SU-DHL-6 (cell line): Measurements from ENCODE around the gene RAB38.

Experiments
- H2AFZ ChIP-seq: fragments of 200-600 bp; sonication (generic); 2 replicates; pipeline ENCODE4 v1.6.1; 2014; ENCODE audit warnings: low read depth, mild to moderate bottlenecking, moderate library complexity, mixed read lengths, antibody characterized with exemption, low read length; ENCODE audit not compliant: severe bottlenecking
- H3F3A ChIP-seq: fragments of 200-600 bp; shearing (Covaris generic); 2 replicates; pipeline ENCODE4 v1.6.0; 2016; ENCODE audit warnings: antibody characterized with exemption, mild to moderate bottlenecking; ENCODE audit not compliant: insufficient read depth
- H3K27ac ChIP-seq: fragments of 200-600 bp; sonication (generic); 2 replicates; pipeline ENCODE4 v1.5.1; 2016; ENCODE audit warnings: low read depth, mild to moderate bottlenecking, low read length, moderate library complexity, mixed read lengths
- H3K27me3 ChIP-seq: fragments of 200-600 bp; sonication (generic), shearing (Covaris generic); 2 replicates; pipeline ENCODE4 v1.6.0; 2014; ENCODE audit warnings: mild to moderate bottlenecking, low read length
- H3K36me3 ChIP-seq: fragments of 200-600 bp; sonication (generic); 2 replicates; pipeline ENCODE4 v1.6.1; 2014; ENCODE audit warnings: mild to moderate bottlenecking, low read length, mixed read lengths
- H3K4me2 ChIP-seq: fragments of 300-600, 200-600 bp; shearing (Covaris generic), sonication (generic); 2 replicates; pipeline ENCODE4 v1.6.0; 2014; ENCODE audit warnings: low read length, low read depth, mild to moderate bottlenecking; ENCODE audit not compliant: poor library complexity, severe bottlenecking
- H3K4me3 ChIP-seq: fragments of 200-600 bp; sonication (generic); 2 replicates; pipeline ENCODE4 v1.5.1; 2014; ENCODE audit warnings: antibody characterized with exemption, low read length, mild to moderate bottlenecking, mixed read lengths; ENCODE audit not compliant: insufficient read depth, poor library complexity, severe bottlenecking
- H3K79me2 ChIP-seq: fragments of 200-600 bp; sonication (generic); 2 replicates; pipeline ENCODE4 v1.6.1; 2014; ENCODE audit warnings: mild to moderate bottlenecking, low read length, moderate library complexity; ENCODE audit not compliant: insufficient read depth
- H3K9ac ChIP-seq: fragments of 200-600 bp; sonication (generic); 2 replicates; pipeline ENCODE4 v1.7.0; 2014; ENCODE audit warnings: mild to moderate bottlenecking, low read length
- H3K9me2 ChIP-seq: fragments of 200-600 bp; sonication (generic); replicated peaks from 2 replicates; pipeline ENCODE4 v1.6.1; 2014; ENCODE audit warnings: low read length; ENCODE audit not compliant: insufficient read depth
- H3K9me3 ChIP-seq: fragments of 200-600 bp; sonication (generic); 2 replicates; pipeline ENCODE4 v1.6.1; 2014; ENCODE audit warnings: low read length, mixed read lengths; ENCODE audit not compliant: insufficient read depth
- H4K20me1 ChIP-seq: fragments of 200-600 bp; sonication (generic); 2 replicates; pipeline ENCODE4 v1.6.1; 2014; ENCODE audit warnings: low read depth, mild to moderate bottlenecking, antibody characterized with exemption, low read length, moderate library complexity, mixed read lengths
- CTCF ChIP-seq: fragments of 200-600 bp; sonication (generic); IDR thresholded peaks from one replicate; pipeline ENCODE4 v1.5.1; 2017; ENCODE audit warnings: antibody characterized with exemption, mild to moderate bottlenecking, low read length, moderate library complexity; ENCODE audit not compliant: insufficient read depth, poor library complexity, severe bottlenecking
- EZH2phosphoT487 ChIP-seq: fragments of 200-600 bp; sonication (generic), shearing (Covaris generic); conservative IDR thresholded peaks from 2 replicates; pipeline ENCODE4 v1.6.1; 2018; ENCODE audit warnings: mild to moderate bottlenecking, antibody characterized with exemption, low read length, moderate library complexity, mixed read lengths

The RAB38 gene

GRCh38 chr11:88203604-88204003, 28.4 kb upstream of the RAB38 start:
- Histone ChIP-seq H2AFZ (no peak overlapping the region), H3K4me3 (no peak overlapping the region), H3K36me3 (no peaks in the 10 kb centered on the region), H3K4me2 (no peak overlapping the region), H4K20me1 (no peaks in the 10 kb centered on the region), H3K27me3 (no peaks in the 10 kb centered on the region), H3F3A (no peaks in the 10 kb centered on the region), H3K9me2 (no peaks in the 10 kb centered on the region), H3K79me2 (no peaks in the 10 kb centered on the region), H3K9ac (no peak overlapping the region), H3K27ac (no peak overlapping the region), H3K9me3 (no peaks in the 10 kb centered on the region)
- no peak for TF ChIP-seq CTCF
- no peak for TF ChIP-seq EZH2phosphoT487

- Histone ChIP-seq H3K4me2 (no peak overlapping the region), H3K27ac (no peak overlapping the region), H3K9me3 (no peaks in the 10 kb centered on the region), H3K9ac (no peak overlapping the region), H3K9me2 (no peaks in the 10 kb centered on the region), H3K79me2 (no peaks in the 10 kb centered on the region), H3K4me3 (no peak overlapping the region), H3F3A (no peaks in the 10 kb centered on the region), H3K36me3 (no peaks in the 10 kb centered on the region), H2AFZ (no peak overlapping the region), H4K20me1 (no peaks in the 10 kb centered on the region), H3K27me3 (no peaks in the 10 kb centered on the region)
- no peak for TF ChIP-seq EZH2phosphoT487
- no peak for TF ChIP-seq CTCF
These were observed 27.3 kb upstream of the RAB38 start for GRCh38 chr11:88202498-88202897.

DNA sequence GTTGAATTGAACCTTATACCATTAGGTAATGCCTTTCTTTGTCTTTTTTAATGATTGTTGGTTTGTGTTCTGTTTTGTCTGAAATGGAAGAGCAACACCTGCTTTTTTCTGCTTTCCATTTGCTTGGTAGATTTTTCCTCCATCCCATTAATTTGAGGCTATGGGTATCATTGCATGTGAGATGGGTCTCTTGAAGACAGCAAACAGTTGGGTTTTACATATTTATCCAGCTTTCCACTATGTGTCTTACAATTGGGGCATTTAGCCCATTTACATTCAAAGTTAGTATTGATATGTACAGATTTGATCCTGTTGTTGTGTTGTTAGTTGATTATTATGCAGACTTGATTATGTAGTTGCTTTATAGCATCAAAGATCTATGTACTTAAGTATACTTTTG, 21.1 kb upstream of the RAB38 start:
- Histone ChIP-seq H3K9me3 (no peaks in the 10 kb centered on the region), H2AFZ (no peak overlapping the region), H3K9ac (no peak overlapping the region), H3K9me2 (no peaks in the 10 kb centered on the region), H3K79me2 (no peaks in the 10 kb centered on the region), H3K36me3 (no peaks in the 10 kb centered on the region), H3K27ac (no peak overlapping the region), H3K4me2 (no peak overlapping the region), H3F3A (no peaks in the 10 kb centered on the region), H3K4me3 (no peak overlapping the region), H4K20me1 (no peaks in the 10 kb centered on the region), H3K27me3 (no peaks in the 10 kb centered on the region)
- no peak for TF ChIP-seq EZH2phosphoT487
- no peak for TF ChIP-seq CTCF

- no peak overlapping the region for H3K4me2 ChIP-seq
- H3K9me2 ChIP-seq = no peaks in the 10 kb centered on the region
- H3K36me3 ChIP-seq = no peaks in the 10 kb centered on the region
- no peak overlapping the region for H3K27ac ChIP-seq
- no peaks in the 10 kb centered on the region for H4K20me1 ChIP-seq
- no peak overlapping the region for H3K9ac ChIP-seq
- no peak overlapping the region for H3K4me3 ChIP-seq
- TF ChIP-seq CTCF (no peak), EZH2phosphoT487 (no peak)
- no peak overlapping the region for H2AFZ ChIP-seq
- no peaks in the 10 kb centered on the region for H3K79me2 ChIP-seq
- H3K9me3 ChIP-seq = no peaks in the 10 kb centered on the region
- no peaks in the 10 kb centered on the region for H3K27me3 ChIP-seq
- H3F3A ChIP-seq = no peaks in the 10 kb centered on the region
These were observed 20.7 kb upstream of the RAB38 start for GRCh38 chr11:88195908-88196307.
